HG02981 (cell line): ENCODE results near the gene METTL9.

ENCODE experiments used
- ATAC-seq: cut with Tn5 transposase; IDR thresholded peaks from one replicate; pipeline ENCODE4 v1.9.1; 2021; ENCODE audit warnings: mild to moderate bottlenecking, moderate library complexity; ENCODE audit not compliant: unreplicated experiment

METTL9 gene

GRCh38 chr16:21703589-21704174 is 104.3 kb downstream of the METTL9 start:
- ATAC-seq = peak; percentile 81

GRCh38 chr16:21704266-21704665 is 104.9 kb downstream of the METTL9 start:
- no peak for ATAC-seq

GRCh38 chr16:21704733-21705132 is 105.4 kb downstream of the METTL9 start:
- ATAC-seq = no peak
